ENCODE measurements around the gene NME3. TPM values are rescaled to one million over a fixed set of nuclear protein-coding genes. Genes with fewer than 3 reads are reported as not detected.

NME3 gene
- total and polyA plus RNA-seq, 2 donors (not counting 3 experiments of a cell fraction or from before 2014, with no cell fraction given) = 38.2 to 74.4 TPM

DNA sequence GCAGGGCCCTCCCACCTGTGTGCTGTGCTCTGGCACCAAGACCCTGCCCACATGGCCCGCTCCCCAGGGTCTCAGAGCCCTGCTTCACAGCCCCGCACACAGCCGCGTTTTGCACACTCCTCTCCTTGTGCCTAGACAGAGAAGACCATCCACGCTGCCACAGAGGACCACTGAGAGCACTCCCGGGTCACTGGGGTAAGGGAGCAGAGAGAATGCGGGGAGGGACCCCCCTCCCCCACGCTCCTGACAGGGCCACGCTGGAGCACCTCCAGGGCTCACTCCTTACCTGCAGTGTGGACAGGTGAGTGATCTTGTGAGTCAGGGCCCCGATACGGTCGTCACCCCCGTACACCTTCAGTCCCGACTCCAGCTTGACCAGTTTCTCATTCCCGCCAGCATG is 48.3 kb upstream of the NME3 start:
- DNase-seq (ENCODE audit: low read depth, low spot score) (no peak), FAIRE-seq (no peak)
- H3K9me1 ChIP-seq (replicated peaks; ENCODE audit: control insufficient read depth, extremely low read depth, insufficient read depth, low read length) = no peaks in the 10 kb centered on the region
- POLR2A ChIA-PET = no interaction called here
- BruUV-seq (replicated peaks) = no TSS peak
- H3K27ac ChIP-seq (ENCODE audit: insufficient read depth, low read depth, low read length) = no peak overlapping the region
- H3K4me3 ChIP-seq (replicated peaks in 1 of 3; ENCODE audit: insufficient read depth in 1 of 3, low read depth in 1 of 3, low read length in 3 of 3) = no peak overlapping the region
- intact Hi-C loops (cut with micrococcal nuclease) = no loop called here
- peaks cover 0 to 36% of the 10 kb centered on the region in 2 experiments for H3K36me3 ChIP-seq (ENCODE audit: control insufficient read depth in 2 of 2, extremely low read depth in 1 of 2, insufficient read depth in 2 of 2, low read length in 2 of 2)
- dilution Hi-C loops (cut with MboI; ENCODE audit: extremely low pct_ligation_motif_present, low sequenced_read_pairs) = no loop called here
- no peak overlapping the region for H3K9ac ChIP-seq (replicated peaks; ENCODE audit: extremely low read depth, insufficient read depth, low read length)
- H4K20me1 ChIP-seq (replicated peaks; ENCODE audit: control insufficient read depth, extremely low read depth, insufficient read depth, low read length) = no peaks in the 10 kb centered on the region
- no peaks in the 10 kb centered on the region for H3K9me3 ChIP-seq (replicated peaks; ENCODE audit: control insufficient read depth, insufficient read depth, low read length)
- no peaks in the 10 kb centered on the region for H3K79me2 ChIP-seq (ENCODE audit: control insufficient read depth, insufficient read depth, low read length)
- no peak overlapping the region for H3K4me2 ChIP-seq (ENCODE audit: insufficient read depth, low read length)
- TF ChIP-seq JUN (IDR thresholded peaks at IDR 0.05; ENCODE audit: borderline replicate concordance, insufficient read depth, insufficient read length, low read depth) (no peak), FOS (IDR thresholded peaks at IDR 0.05; ENCODE audit: borderline replicate concordance, insufficient read depth, low read length) (no peak), MYC (IDR thresholded peaks at IDR 0.05; ENCODE audit: low read depth, low read length) (no peak), EZH2 (IDR thresholded peaks at IDR 0.05; ENCODE audit: borderline replicate concordance, low read depth, low read length, severe bottlenecking) (no peak), GATA2 (IDR thresholded peaks at IDR 0.05; ENCODE audit: insufficient read depth, insufficient read length, low read depth, low read length) (no peak), POLR2A (IDR thresholded peaks at IDR 0.05; ENCODE audit: low read depth, low read length) (no peak), POLR2AphosphoS5 (IDR thresholded peaks at IDR 0.05; ENCODE audit: insufficient read depth, low read depth, low read length) (no peak)
- TF ChIP-seq, protein P1, sequence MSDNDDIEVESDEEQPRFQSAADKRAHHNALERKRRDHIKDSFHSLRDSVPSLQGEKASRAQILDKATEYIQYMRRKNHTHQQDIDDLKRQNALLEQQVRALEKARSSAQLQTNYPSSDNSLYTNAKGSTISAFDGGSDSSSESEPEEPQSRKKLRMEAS (IDR thresholded peaks at IDR 0.05; ENCODE audit: insufficient read depth, insufficient read length) = no peak
- TF ChIP-seq, protein P2, sequence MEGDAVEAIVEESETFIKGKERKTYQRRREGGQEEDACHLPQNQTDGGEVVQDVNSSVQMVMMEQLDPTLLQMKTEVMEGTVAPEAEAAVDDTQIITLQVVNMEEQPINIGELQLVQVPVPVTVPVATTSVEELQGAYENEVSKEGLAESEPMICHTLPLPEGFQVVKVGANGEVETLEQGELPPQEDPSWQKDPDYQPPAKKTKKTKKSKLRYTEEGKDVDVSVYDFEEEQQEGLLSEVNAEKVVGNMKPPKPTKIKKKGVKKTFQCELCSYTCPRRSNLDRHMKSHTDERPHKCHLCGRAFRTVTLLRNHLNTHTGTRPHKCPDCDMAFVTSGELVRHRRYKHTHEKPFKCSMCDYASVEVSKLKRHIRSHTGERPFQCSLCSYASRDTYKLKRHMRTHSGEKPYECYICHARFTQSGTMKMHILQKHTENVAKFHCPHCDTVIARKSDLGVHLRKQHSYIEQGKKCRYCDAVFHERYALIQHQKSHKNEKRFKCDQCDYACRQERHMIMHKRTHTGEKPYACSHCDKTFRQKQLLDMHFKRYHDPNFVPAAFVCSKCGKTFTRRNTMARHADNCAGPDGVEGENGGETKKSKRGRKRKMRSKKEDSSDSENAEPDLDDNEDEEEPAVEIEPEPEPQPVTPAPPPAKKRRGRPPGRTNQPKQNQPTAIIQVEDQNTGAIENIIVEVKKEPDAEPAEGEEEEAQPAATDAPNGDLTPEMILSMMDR (IDR thresholded peaks at IDR 0.05; ENCODE audit: extremely low read depth in 1 of 2, insufficient read depth in 1 of 2, low read depth in 1 of 2, low read length in 2 of 2) = no peak
- no peak overlapping the region for H2AFZ ChIP-seq (ENCODE audit: low read depth, low read length)
- CTCF ChIA-PET = no interaction called here
- H3K27me3 ChIP-seq (ENCODE audit: control insufficient read depth in 2 of 2, insufficient read depth in 2 of 2, low read length in 2 of 2) = no peaks in the 10 kb centered on the region
- H3K4me1 ChIP-seq (ENCODE audit: control insufficient read depth, extremely low read depth, insufficient read depth, low read length) = no peaks in the 10 kb centered on the region

Measured in endothelial cell of umbilical vein (primary cell).